ENCODE results near the gene BTBD1. TPM values are rescaled to one million over a fixed set of nuclear protein-coding genes. Genes with fewer than 3 reads are reported as not detected.

BTBD1 gene
- total and polyA plus RNA-seq, 2 donors (not counting 3 experiments of a cell fraction or from before 2014, with no cell fraction given): 30.8 to 58.0 TPM

GRCh38 chr15:83081256-83082014 lies 14.4 kb upstream of the BTBD1 start:
- dilution Hi-C loops (cut with MboI; ENCODE audit: extremely low pct_ligation_motif_present, low sequenced_read_pairs): no loop called here
- Histone ChIP-seq H4K20me1 (replicated peaks; ENCODE audit: control insufficient read depth, extremely low read depth, insufficient read depth, low read length) (no peaks in the 10 kb centered on the region), H3K4me3 (replicated peaks in 1 of 3; ENCODE audit: insufficient read depth in 1 of 3, low read depth in 1 of 3, low read length in 3 of 3) (no peak overlapping the region), H3K9ac (replicated peaks; ENCODE audit: extremely low read depth, insufficient read depth, low read length) (no peak overlapping the region), H3K79me2 (ENCODE audit: control insufficient read depth, insufficient read depth, low read length) (no peaks in the 10 kb centered on the region), H3K9me1 (replicated peaks; ENCODE audit: control insufficient read depth, extremely low read depth, insufficient read depth, low read length) (no peaks in the 10 kb centered on the region), H3K4me1 (ENCODE audit: control insufficient read depth, extremely low read depth, insufficient read depth, low read length) (no peaks in the 10 kb centered on the region), H3K4me2 (ENCODE audit: insufficient read depth, low read length) (no peak overlapping the region), H2AFZ (ENCODE audit: low read depth, low read length) (no peak overlapping the region), H3K36me3 (ENCODE audit: control insufficient read depth in 2 of 2, extremely low read depth in 1 of 2, insufficient read depth in 2 of 2, low read length in 2 of 2) (no peaks in the 10 kb centered on the region), H3K9me3 (replicated peaks; ENCODE audit: control insufficient read depth, insufficient read depth, low read length) (no peaks in the 10 kb centered on the region), H3K27ac (ENCODE audit: insufficient read depth, low read depth, low read length) (no peak overlapping the region), H3K27me3 (ENCODE audit: control insufficient read depth in 2 of 2, insufficient read depth in 2 of 2, low read length in 2 of 2) (peaks cover 10 to 16% of the 10 kb centered on the region in 2 experiments)
- ChIA-PET CTCF (interaction anchor here (1.6 kb wide), 1 partner anchor 14 kb away, joined by 4 read pairs; the partner anchor contains the start of gene BTBD1), POLR2A (interaction anchor here (1.3 kb wide), 1 partner anchor 14 kb away, joined by 4 read pairs; the partner anchor contains the start of gene BTBD1)
- FAIRE-seq (no peak), DNase-seq (ENCODE audit: low read depth, low spot score) (no peak)
- TF ChIP-seq GATA2 (IDR thresholded peaks at IDR 0.05; ENCODE audit: insufficient read depth, insufficient read length, low read depth, low read length) (no peak), POLR2A (IDR thresholded peaks at IDR 0.05; ENCODE audit: low read depth, low read length) (no peak), FOS (IDR thresholded peaks at IDR 0.05; ENCODE audit: borderline replicate concordance, insufficient read depth, low read length) (no peak), JUN (IDR thresholded peaks at IDR 0.05; ENCODE audit: borderline replicate concordance, insufficient read depth, insufficient read length, low read depth) (no peak), POLR2AphosphoS5 (IDR thresholded peaks at IDR 0.05; ENCODE audit: insufficient read depth, low read depth, low read length) (no peak)
- no TSS peak for BruUV-seq (replicated peaks)
- intact Hi-C loops (cut with micrococcal nuclease): no loop called here

- TF ChIP-seq CTCF (IDR thresholded peaks at IDR 0.05; ENCODE audit: extremely low read depth in 1 of 2, insufficient read depth in 1 of 2, low read depth in 1 of 2, low read length in 2 of 2): no peak
- no peak for TF ChIP-seq POLR2AphosphoS5 (IDR thresholded peaks at IDR 0.05; ENCODE audit: insufficient read depth, low read depth, low read length)
- TF ChIP-seq, protein P1, sequence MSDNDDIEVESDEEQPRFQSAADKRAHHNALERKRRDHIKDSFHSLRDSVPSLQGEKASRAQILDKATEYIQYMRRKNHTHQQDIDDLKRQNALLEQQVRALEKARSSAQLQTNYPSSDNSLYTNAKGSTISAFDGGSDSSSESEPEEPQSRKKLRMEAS (IDR thresholded peaks at IDR 0.05; ENCODE audit: insufficient read depth, insufficient read length): no peak
- TF ChIP-seq JUN (IDR thresholded peaks at IDR 0.05; ENCODE audit: borderline replicate concordance, insufficient read depth, insufficient read length, low read depth): no peak
- TF ChIP-seq EZH2 (IDR thresholded peaks at IDR 0.05; ENCODE audit: borderline replicate concordance, low read depth, low read length, severe bottlenecking): no peak
- no peak for TF ChIP-seq FOS (IDR thresholded peaks at IDR 0.05; ENCODE audit: borderline replicate concordance, insufficient read depth, low read length)
- no peak for TF ChIP-seq POLR2A (IDR thresholded peaks at IDR 0.05; ENCODE audit: low read depth, low read length)
- TF ChIP-seq MYC (IDR thresholded peaks at IDR 0.05; ENCODE audit: low read depth, low read length): no peak
- no peak for TF ChIP-seq GATA2 (IDR thresholded peaks at IDR 0.05; ENCODE audit: insufficient read depth, insufficient read length, low read depth, low read length)
- no TSS peak for BruUV-seq (replicated peaks)
- Histone ChIP-seq H3K27ac (ENCODE audit: insufficient read depth, low read depth, low read length) (no peak overlapping the region), H2AFZ (ENCODE audit: low read depth, low read length) (no peak overlapping the region), H3K9me3 (replicated peaks; ENCODE audit: control insufficient read depth, insufficient read depth, low read length) (no peaks in the 10 kb centered on the region), H3K4me1 (ENCODE audit: control insufficient read depth, extremely low read depth, insufficient read depth, low read length) (no peaks in the 10 kb centered on the region), H3K4me2 (ENCODE audit: insufficient read depth, low read length) (no peak overlapping the region), H3K79me2 (ENCODE audit: control insufficient read depth, insufficient read depth, low read length) (no peaks in the 10 kb centered on the region), H3K36me3 (ENCODE audit: control insufficient read depth in 2 of 2, extremely low read depth in 1 of 2, insufficient read depth in 2 of 2, low read length in 2 of 2) (no peaks in the 10 kb centered on the region), H3K9ac (replicated peaks; ENCODE audit: extremely low read depth, insufficient read depth, low read length) (no peak overlapping the region), H3K9me1 (replicated peaks; ENCODE audit: control insufficient read depth, extremely low read depth, insufficient read depth, low read length) (no peaks in the 10 kb centered on the region), H3K27me3 (ENCODE audit: control insufficient read depth in 2 of 2, insufficient read depth in 2 of 2, low read length in 2 of 2) (peaks cover 12 to 16% of the 10 kb centered on the region in 2 experiments), H3K4me3 (replicated peaks in 1 of 3; ENCODE audit: insufficient read depth in 1 of 3, low read depth in 1 of 3, low read length in 3 of 3) (no peak overlapping the region), H4K20me1 (replicated peaks; ENCODE audit: control insufficient read depth, extremely low read depth, insufficient read depth, low read length) (no peaks in the 10 kb centered on the region)
- FAIRE-seq (no peak), DNase-seq (ENCODE audit: low read depth, low spot score) (no peak)
- intact Hi-C loops (cut with micrococcal nuclease): no loop called here
- ChIA-PET POLR2A (no interaction called here), CTCF (interaction anchor here (1.7 kb wide), 1 partner anchor 11 kb away, joined by 4 read pairs; the partner anchor contains the start of gene BTBD1)
- dilution Hi-C loops (cut with MboI; ENCODE audit: extremely low pct_ligation_motif_present, low sequenced_read_pairs): no loop called here
These were observed 11.7 kb upstream of the BTBD1 start for GRCh38 chr15:83078712-83079111.
